ENCODE results near the gene MAP2. TPM values are rescaled to one million over a fixed set of nuclear protein-coding genes. Genes with fewer than 3 reads are reported as not detected.

The MAP2 gene
- total RNA-seq, 1 experiment from 2014 or later: 7.4 TPM

DNA sequence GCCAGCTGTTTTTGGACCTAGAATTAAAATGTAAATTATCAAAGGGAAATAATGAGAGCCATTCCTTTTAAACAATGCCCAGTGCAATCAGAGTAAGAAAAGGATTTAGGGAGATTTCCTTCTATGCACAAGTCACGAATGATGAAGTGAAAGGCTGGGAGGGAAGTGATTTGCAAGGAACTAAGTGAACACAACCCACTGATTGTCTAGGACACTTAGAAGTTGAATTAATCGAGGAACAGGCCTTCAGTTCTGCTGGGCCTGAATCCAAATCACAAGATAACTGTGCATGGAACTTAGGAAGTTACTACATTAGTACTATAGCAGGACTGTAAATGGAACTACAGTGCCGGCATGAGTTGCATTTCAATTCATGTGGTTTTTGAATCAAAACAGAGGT lies 17.7 kb downstream of the MAP2 start:
- POLR2A ChIA-PET: no interaction called here
- intact Hi-C loops (cut with micrococcal nuclease): no loop called here
- CTCF ChIA-PET: no interaction called here
- no peak for DNase-seq (ENCODE audit: low read depth, low spot score)
- no peak for ATAC-seq
- H3K36me3 ChIP-seq (ENCODE audit: control insufficient read depth in 1 of 2, insufficient read depth in 2 of 2, low read length in 2 of 2): no peaks in the 10 kb centered on the region
- H3K27me3 ChIP-seq (ENCODE audit: insufficient read depth, low read length): no peaks in the 10 kb centered on the region
- no TSS peak for BruUV-seq (replicated peaks)
- H3K9ac ChIP-seq (ENCODE audit: low read length): no peak overlapping the region
- H3K79me2 ChIP-seq (ENCODE audit: insufficient read depth, low read length): no peaks in the 10 kb centered on the region
- no peak overlapping the region for H3K4me2 ChIP-seq (ENCODE audit: low read length)
- H3K9me2 ChIP-seq (ENCODE audit: insufficient read depth): no peaks in the 10 kb centered on the region
- no peak for TF ChIP-seq ELF1 (IDR thresholded peaks at IDR 0.05; ENCODE audit: borderline replicate concordance, low read depth)
- TF ChIP-seq CEBPB (IDR thresholded peaks at IDR 0.05; ENCODE audit: low read depth): no peak
- no peak for TF ChIP-seq EZH2 (IDR thresholded peaks at IDR 0.05)
- TF ChIP-seq CBX3 (IDR thresholded peaks at IDR 0.05; ENCODE audit: low read depth): no peak
- no peaks in the 10 kb centered on the region for H4K20me1 ChIP-seq (ENCODE audit: insufficient read depth)
- H3K4me1 ChIP-seq (ENCODE audit: control insufficient read depth in 1 of 2, insufficient read depth in 2 of 2, low read length in 2 of 2): no peaks in the 10 kb centered on the region
- H3K4me3 ChIP-seq (replicated peaks in 1 of 2; ENCODE audit: low read depth in 1 of 2, low read length in 2 of 2): no peak overlapping the region
- H3K27ac ChIP-seq (ENCODE audit: low read depth, low read length): no peak overlapping the region
- no peaks in the 10 kb centered on the region for H3K9me3 ChIP-seq (ENCODE audit: control insufficient read depth in 1 of 2, insufficient read depth in 1 of 2, low read depth in 1 of 2, low read length in 2 of 2)
- H2AFZ ChIP-seq (ENCODE audit: low read depth, low read length, poor library complexity, severe bottlenecking): no peak overlapping the region
- RAD21 ChIA-PET (ENCODE audit: low non-redundant PET in 1 of 2, low total read pairs in 2 of 2, uncharacterized antibody in 2 of 2, unreplicated experiment in 2 of 2): no interaction called here

DNA sequence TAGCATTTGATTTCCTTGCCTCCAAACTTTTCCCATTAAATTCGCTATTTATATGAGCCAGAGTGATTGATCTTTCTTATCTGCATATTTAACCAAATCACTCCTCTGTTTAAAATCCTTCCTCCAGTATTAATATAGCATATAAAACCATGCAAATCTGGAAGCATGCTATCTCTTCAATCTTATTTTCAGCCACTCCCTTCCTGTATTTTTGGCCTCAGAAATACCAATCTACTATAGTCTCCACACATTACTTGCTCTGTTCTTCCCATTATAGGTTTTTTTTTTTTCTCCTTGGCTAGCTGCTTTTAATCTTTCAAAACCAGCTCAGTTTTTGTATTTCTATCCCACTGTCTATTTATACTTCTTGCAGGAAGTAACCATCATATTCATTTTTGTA lies 19.1 kb downstream of the MAP2 start:
- RAD21 ChIA-PET (ENCODE audit: low non-redundant PET in 1 of 2, low total read pairs in 2 of 2, uncharacterized antibody in 2 of 2, unreplicated experiment in 2 of 2): no interaction called here
- POLR2A ChIA-PET: no interaction called here
- TF ChIP-seq POLR2A (IDR thresholded peaks at IDR 0.05; ENCODE audit: borderline replicate concordance, extremely low read depth, insufficient read depth, insufficient read length) (no peak), ZNF274 (IDR thresholded peaks at IDR 0.05; ENCODE audit: low read depth, low read length) (no peak)
- Histone ChIP-seq H3K36me3 (ENCODE audit: control insufficient read depth in 1 of 2, insufficient read depth in 2 of 2, low read length in 2 of 2) (no peaks in the 10 kb centered on the region), H3K79me2 (ENCODE audit: insufficient read depth, low read length) (no peaks in the 10 kb centered on the region), H2AFZ (ENCODE audit: low read depth, low read length, poor library complexity, severe bottlenecking) (no peak overlapping the region), H3K4me3 (replicated peaks in 1 of 2; ENCODE audit: low read depth in 1 of 2, low read length in 2 of 2) (no peak overlapping the region), H3K9me3 (ENCODE audit: control insufficient read depth in 1 of 2, insufficient read depth in 1 of 2, low read depth in 1 of 2, low read length in 2 of 2) (no peaks in the 10 kb centered on the region), H3K9me2 (ENCODE audit: insufficient read depth) (no peaks in the 10 kb centered on the region), H3K27ac (ENCODE audit: low read depth, low read length) (no peak overlapping the region), H4K20me1 (ENCODE audit: insufficient read depth) (no peaks in the 10 kb centered on the region), H3K4me2 (ENCODE audit: low read length) (no peak overlapping the region), H3K9ac (ENCODE audit: low read length) (no peak overlapping the region), H3K27me3 (ENCODE audit: insufficient read depth, low read length) (no peaks in the 10 kb centered on the region), H3K4me1 (ENCODE audit: control insufficient read depth in 1 of 2, insufficient read depth in 2 of 2, low read length in 2 of 2) (no peaks in the 10 kb centered on the region)
- DNase-seq (ENCODE audit: low read depth, low spot score) (no peak), ATAC-seq (no peak)
- no TSS peak for BruUV-seq (replicated peaks)
- CTCF ChIA-PET: no interaction called here
- intact Hi-C loops (cut with micrococcal nuclease): no loop called here
